Activated T-cell treated with anti-CD3 and anti-CD28 coated beads, Interleukin-2, amount 50 U/mL, for 1 hour (primary cell): Measurements from ENCODE around the gene NEK1.
"Not testable (repeated sequence)": the region's sequence is repeated elsewhere in the genome, so short reads cannot be mapped to it uniquely, and the experiment has no call there.

Experiments
- DNase-seq: peaks from one replicate; pipeline ENCODE4 v3.0.0-alpha.2; 2020

Gene NEK1

DNA sequence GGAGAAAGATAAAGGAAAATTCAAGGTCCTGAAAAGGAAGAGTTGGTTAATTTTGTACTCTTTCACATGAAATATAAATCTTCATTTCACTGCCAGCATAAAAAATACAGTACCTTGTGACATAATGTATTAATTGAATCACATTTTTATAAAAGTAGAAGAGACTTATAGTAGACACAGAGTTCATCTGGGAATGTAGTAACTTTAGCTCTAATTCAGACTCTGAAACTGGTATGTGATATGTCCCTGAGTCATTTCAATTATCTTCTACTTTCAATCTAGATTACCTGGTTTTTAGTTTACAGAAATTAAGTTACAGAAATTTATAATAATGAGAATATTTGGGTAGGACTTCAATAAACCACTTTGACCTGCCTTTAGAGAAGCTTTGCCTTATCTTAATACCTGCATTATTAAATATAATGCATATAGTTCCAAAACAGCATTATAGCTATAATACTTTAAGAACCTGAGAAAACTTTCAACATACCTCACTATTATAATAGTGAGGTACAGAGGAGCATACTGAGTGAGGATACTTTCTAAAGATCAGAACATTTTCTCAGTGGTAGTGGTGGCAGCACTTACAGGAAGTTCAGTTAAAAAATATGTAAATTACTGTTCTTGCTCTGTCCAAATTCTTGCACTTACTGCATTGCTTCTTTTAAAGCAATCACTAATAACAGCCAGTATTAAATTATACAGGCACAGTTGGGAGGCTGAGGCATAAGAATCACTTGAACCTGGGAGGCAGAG lies 11.2 kb downstream of the NEK1 start:
- no peak for DNase-seq

DNA sequence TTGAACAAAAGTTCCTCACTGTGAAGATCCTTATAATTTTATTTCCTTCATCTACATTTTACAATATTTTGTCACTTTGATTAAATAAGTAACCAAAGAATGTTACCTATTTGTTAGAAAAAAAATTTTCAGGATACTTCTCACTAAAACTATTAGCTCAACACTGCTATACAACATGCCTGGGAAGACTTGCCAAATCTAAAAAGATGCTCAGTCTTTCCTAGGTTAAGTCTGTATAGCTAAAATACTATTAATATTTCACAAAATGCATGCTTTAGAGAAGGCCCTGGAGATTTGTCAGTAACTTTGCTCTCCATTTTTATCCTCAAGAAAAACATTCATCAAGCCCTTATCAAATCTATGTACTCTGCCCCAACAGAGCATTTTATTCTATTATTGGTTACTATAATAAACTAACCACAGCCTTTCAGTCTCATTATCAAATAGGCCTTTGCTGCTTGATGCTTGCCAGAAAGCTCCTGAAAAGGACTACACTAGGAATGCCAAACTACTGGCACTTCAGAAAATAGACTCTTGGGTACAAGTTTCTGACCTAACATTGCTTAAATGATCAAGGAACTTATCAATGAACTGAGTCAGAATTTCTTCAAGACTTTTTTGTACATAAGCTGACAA lies 17.7 kb downstream of the NEK1 start:
- DNase-seq, result no peak

DNA sequence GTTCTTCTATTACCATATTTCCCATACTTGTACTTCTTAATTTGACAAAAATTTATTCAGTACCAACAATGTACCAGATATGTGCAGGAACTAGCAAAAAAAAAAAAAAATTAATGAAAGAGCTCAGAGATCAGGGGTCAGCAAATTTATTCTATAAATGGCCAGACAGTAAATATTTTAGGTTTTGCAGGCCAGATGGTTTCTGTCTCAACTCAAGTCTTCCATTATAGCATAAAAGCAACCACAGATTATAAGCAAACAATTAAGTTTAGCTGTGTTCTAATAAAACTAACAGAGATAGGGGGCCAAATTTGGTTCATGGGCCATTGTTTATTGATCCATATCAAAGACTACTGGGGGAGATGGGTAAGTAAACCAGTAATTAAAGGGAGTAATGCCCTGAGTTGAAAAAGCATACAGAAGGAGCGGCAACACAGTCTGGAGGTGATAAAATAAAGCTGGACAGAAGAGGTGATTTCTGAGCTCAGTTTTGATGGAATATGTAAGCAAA lies 19.3 kb downstream of the NEK1 start:
- no peak for DNase-seq

DNA sequence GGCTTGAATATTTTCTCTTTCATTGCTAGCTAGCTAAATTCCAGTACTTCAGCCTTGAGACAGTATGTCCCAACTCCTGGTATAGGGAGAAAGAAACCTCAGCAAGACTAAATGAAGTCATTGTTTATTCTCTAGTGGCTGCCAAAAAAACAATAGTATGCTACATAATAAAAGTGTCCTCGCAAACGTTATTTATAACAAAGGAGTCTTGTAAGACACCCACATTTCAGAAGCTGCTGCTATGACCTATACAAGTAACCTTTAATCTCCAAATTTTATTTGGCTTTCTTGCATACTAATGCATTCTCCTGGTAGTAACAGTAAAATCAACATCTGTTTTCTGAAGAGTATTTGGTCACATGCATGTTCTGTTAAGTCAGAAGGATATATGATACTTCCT lies 28.8 kb downstream of the NEK1 start:
- no peak for DNase-seq

DNA sequence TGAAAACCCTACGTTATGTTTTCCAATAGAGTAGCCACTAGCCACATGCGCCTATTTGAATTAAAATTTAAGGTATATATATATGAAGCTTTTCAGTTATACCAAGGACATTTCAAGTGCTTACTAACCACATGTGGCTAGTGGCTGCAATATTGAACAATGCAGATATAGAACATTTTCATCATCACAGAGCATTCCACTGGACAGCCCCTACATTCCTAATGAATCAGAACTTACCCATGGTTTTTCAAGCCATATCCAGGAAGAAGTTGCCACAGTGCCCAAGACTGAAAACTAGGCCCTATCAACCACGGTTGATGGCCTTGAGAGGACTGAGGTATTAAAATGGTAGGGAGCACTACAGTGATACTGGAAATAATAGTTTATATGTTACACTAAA lies 29.7 kb downstream of the NEK1 start:
- DNase-seq, result no peak

DNA sequence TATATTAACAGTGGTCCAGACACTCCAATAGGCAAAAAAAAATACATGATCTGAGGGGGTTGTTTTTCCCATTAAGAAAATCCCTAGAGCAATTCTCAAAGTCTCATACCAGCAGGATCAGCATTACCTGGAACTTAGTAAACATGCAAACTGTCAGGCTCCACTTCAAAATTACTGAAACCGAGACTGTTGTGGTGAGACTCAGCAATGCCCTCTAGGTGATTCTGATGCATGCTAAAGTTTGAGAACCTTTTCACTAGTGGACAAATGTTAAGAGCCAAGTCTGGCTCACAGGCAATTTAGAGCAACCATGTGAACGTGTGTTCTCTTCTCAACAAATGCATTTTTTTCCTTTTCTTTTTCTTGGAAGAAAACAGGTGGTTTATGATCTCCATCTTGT lies 30.2 kb downstream of the NEK1 start:
- no peak for DNase-seq

DNA sequence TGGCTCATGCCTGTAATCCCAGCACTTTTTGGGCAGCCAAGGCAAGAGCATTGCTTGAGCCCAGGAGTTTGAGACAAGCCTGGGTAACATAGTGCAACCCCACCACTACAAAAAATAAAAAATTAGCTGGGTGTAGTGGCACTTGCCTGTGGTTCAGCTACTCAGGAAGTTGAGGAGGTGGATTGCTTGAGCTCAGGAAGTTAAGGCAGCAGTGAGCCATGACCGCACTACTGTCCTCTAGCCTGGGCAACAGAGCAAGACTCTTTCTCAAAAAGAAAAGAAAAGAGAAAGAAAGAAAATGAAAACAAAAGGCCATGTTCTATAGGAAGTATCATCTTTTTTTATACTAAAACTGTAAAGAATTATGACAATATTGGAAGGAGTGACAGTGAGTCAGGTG lies 38.5 kb downstream of the NEK1 start:
- no peak for DNase-seq

DNA sequence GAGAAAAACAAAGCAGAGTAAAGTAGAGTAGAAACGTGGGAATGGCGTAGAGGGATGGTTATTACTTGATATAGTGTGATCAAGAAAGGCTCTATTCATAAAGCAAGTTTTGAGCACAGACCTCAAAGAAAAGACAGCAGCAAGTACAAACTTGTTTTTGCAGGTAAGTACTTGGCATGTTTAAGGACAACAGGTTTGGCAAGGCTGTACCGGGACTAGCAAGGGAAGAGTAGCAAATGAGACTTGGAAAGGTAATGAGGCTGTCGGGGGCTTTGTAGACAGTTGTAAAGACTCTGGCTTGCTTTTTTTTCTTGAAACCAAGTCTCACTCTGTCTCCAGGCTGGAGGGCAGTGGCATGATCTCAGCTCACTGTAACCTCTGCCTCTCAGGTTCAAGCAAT lies 40.9 kb downstream of the NEK1 start:
- no peak for DNase-seq

DNA sequence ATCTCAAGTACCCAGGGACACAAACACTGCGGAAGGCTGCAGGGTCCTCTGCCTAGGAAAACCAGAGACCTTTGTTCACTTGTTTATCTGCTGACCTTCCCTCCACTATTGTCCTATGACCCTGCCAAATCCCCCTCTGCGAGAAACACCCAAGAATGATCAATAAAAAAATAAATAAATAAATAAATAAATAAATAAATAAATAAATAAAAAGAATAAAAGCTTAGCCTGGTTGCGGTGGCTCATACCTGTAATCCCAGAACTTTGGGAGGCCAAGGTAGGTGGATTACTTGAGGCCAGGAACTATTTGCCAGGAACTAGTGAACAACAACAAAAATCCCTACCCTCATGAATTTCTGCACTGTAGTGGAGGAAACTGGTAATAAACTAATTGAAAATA lies 41.4 kb downstream of the NEK1 start:
- DNase-seq, result not testable (repeated sequence)

DNA sequence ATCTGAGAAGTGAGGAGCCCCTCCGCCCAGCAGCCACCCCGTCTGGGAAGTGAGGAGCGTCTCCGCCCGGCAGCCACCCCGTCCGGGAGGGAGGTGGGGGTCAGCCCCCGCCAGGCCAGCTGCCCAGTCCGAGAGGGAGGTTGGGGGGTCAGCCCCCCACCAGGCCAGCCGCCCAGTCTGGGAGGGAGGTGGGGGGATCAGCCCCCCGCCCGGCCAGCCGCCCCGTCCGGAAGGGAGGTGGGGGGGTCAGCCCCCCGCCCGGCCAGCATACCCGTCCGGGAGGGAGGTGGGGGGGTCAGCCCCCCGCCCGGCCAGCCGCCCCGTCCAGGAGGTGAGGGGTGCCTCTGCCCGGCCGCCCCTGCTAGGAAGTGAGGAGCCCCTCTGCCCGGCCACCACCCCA lies 42.1 kb downstream of the NEK1 start:
- not testable (repeated sequence) for DNase-seq

DNA sequence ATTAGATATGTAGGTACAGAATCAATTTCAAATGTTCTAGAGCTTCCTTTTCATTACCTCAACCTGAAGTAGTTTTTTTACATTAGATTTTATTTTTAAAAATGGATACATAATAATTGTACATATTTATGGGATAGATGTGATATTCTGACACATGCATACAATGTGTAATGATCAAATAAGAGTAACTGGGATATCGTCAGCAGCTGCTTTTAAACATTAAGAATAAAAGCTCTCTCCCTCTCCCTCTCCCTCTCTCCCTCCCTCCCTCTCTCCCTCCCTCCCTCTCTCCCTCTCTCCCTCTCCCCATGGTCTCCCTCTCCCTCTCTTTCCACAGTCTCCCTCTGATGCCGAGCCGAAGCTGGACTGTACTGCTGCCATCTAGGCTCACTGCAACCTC lies 43.2 kb downstream of the NEK1 start:
- DNase-seq, result not testable (repeated sequence)

DNA sequence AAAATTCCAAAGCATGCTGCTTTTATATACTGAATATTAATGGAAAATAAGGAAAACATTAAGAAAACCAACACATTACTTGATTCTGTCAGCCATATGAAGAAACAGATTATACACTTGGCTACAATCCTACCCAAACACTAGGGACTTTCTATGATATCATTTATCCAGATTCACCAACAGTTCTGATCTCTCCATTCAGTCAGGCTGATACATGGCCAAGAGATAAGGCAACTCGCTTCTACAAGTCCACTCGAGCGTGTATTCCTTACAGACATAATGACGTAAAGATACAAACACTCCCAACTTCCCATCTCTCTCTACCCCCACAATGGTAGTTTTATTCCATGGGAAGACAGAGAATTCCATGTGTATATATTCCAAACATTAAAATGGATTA lies 44.5 kb downstream of the NEK1 start:
- no peak for DNase-seq

DNA sequence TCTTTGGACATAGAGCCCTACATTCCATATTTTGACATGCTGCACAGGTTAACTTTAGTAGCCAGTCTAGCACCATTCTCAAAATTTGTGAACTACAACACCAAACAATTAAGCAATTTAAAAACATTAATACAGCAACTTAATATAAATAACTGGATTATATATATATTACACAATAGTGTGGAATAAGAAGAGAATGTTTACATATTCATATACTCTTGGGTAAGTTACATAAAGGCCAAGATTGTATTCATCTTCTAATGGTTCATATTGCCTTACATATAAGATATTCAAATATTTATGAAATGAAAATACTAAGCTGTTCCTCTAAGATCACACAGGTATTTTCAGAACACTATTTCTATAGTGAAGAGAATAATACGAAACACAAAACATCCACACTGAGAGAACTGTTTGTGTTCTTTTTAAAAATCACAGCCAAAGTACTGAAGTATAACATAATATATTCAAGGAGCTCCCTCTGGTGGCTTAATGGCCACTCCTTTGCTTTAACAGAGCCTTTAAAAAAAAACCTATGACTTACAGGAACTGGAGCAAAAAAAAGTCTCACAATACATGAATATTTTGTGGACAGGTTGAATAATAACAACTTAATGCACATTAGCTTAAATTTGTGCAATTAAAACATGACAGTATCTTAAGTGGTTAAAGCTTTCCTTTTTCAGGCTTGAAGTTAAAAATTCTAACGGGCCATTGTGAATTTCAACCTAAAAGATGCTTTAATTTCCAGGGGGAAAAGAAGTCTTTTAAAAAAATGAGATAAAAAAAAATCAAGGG lies 46.2 kb downstream of the NEK1 start:
- DNase-seq, result no peak

DNA sequence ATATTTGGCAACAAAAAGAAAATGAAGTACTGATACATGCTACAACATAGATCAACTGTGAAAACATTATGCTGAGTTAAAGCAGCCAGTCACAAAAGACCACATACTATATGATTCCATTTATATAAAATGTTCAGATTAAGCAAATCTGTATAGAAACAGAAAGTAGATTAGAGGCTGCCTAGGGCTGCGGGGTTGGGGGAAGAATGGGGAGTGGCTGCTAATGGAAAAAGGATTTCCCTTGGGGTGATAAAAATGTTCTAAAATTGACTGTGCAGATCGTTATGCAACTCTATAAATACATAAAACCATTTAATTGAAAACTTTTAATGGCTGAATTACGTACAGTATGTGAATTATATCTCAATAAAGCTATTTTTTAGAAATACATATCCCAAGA lies 46.8 kb downstream of the NEK1 start:
- DNase-seq, result no peak

DNA sequence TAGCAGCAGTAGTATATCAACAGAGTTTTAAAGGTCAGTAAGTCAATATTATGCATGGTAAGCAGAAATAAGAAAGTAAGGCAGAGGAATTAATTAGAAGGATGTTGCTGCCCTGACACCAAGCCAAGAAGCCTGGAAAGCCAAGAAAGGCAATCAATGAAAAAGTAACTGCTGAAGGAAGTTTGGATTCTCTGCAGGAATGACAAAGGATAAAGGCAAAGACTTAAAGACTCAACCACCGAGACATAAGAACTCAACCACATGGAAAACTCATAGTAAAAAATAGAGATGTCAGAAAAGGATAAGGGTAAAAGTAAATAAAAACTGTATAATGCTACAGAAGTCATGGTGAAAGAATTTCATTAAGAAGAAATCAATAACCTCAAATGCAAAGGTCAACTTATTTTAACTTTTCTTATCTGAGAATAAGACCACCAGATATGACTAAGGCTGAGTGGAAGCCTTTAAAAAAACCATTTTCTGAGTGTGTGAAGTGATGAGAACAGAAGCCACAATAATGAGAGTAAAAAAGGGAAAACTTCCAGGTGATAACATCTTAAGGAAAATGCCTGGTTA lies 55.2 kb downstream of the NEK1 start:
- DNase-seq, result no peak

DNA sequence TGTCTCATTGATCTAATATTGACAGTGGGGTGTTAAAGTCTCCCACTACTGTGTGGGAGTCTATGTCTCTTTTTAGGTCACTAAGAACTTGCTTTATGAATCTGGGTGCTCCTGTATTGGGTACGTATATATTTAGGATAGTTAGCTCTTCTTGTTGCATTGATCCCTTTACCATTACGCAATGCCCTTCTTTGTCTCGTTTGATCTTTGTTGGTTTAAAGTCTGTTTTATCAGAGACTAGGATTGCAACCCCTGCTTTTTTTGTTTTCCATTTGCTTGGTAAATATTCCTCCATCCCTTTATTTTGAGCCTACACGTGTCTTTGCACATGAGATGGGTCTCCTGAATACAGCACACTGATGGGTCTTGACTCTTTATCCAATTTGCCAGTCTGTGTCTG lies 65.8 kb downstream of the NEK1 start:
- not testable (repeated sequence) for DNase-seq

DNA sequence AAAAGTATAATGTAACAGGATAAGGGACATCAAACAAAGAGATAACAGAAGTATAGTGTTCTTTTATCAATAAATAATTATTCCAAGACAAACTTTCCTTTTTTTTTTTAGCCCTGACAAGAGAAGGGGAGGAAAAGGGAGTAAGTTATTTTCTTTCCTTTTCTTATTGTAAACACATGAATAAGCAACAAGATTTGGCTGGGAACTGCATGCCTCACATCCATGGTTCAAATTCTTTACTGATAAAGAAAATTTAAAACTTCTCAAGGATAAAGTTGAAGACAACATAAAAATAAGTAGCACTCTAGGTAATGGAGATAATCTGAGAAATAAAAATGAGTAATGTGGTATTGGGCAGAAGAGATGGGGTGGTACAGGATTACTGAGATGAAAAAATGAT lies 71.6 kb downstream of the NEK1 start:
- DNase-seq, result no peak

DNA sequence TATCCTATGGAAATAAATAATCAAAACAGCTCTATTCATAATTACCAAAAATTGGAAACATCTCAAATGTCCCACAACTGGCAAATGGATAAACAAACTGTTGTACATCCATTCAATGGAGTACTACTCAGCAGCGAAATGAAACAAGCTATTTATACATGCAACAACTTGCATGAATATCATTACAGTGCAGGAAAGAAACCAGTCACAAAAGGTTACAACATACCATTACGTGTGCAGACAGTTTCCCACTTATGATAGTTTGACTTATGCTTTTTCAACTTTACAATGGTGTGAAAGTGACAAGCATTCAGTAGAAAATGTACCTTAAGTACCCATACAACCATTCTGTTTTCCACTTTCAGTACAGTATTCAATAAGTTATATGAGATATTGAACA lies 82.3 kb downstream of the NEK1 start:
- DNase-seq, result no peak

DNA sequence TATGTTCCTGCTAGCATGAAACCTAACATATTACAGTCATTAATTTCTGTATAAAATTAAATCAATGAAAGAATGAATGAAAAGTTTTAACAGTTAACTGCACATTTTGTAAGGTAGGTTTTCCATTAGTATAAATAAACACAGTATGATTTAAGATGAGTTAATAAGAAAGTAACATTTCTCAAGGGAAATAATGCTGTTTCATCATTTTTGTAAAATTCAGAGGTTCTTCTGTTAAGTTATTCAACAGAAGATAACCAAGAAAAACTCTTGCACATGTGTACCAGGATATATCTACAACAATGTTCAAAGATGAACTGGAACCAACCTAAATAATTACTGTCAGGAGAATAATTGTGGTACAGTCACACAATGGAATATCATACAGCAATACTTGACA lies 88.6 kb downstream of the NEK1 start:
- DNase-seq, result no peak

DNA sequence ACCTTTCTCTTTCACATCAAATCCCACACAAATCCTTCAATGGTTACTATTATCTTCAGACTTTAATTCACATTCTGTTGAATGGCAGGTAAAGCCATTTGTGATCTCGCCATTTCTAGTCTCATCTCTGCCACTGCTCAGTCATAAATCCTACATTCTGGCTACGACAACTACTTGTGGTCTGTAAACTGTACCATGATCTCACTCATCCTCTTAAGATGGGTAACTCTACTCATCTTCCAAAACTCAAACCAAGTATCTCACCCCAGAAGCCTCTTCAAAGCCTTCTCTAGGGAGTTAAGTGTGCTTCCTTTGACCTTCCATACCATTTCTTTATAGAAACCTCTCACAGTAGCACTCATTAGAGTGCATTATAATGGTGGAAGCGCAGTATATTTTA lies 101.8 kb downstream of the NEK1 start:
- DNase-seq, result no peak

DNA sequence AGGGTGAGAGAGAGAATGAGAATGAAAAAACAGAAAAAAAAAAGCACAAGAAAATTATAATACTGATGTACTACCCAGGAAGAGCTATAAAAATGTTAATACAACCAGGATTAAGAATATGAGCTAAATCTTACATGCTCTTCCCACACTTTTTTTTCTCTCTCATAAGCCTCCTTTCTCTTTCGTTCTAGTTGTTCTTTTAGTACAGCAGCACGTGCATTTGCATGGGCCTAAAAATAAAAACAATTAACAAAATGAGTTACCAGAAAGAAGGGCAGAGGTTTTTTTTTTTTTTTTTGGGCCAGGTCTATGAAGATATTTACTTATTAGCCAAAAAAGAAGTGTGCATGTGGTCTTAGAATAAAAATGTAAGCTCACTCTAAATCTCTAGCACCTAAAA lies 105.5 kb downstream of the NEK1 start:
- no peak for DNase-seq

DNA sequence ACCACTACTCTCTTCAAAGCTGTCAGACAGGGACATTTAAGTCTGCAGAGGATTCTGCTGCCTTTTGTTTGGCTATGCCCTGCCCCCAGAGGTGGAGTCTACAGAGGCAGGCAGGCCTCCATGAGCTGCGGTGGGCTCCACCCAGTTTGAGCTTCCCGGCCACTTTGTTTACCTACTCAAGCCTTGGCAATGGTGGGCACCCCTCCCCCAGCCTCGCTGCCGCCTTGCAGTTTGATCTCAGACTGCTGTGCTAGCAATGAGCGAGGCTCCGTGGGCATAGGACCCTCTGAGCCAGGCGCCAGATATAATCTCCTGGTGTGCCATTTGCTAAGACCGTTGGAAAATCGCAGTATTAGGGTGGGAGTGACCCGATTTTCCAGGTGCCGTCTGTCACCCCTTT lies 112.5 kb downstream of the NEK1 start:
- not testable (repeated sequence) for DNase-seq

DNA sequence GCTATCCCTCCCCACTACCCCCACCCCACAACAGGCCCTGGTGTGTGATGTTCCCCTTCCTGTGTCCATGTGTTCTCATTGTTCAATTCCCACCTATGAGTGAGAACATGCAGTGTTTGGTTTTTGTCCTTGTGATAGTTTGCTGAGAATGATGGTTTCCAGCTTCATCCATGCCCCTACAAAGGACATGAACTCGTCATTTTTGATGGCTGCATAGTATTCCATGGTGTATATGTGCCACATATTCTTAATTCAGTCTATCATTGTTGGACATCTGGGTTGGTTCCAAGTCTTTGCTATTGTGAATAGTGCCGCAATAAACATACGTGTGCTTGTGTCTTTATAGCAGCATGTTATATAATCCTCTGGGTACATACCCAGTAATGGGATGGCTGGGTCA lies 118.1 kb downstream of the NEK1 start:
- DNase-seq, result not testable (repeated sequence)

DNA sequence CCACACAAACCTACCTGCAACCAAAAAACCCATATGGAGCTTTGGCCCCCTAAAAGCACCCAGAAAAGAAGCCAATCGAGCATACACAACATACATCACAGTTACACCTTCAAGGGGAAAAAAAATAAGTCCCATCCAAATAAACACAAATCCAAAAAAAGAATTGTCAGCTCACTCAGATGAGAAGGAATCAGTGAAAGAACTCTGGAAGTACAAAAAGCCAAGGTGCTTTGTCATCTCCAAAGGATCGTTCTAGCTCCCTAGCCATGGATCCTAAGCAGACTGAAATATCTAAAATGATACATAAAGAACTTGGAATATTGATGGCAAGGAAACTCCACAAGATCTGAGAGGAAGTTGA lies 119.2 kb downstream of the NEK1 start:
- no peak for DNase-seq
